ENCODE measurements around the gene STARD8. TPM values are rescaled to one million over a fixed set of nuclear protein-coding genes. Genes with fewer than 3 reads are reported as not detected.

The STARD8 gene
- polyA plus RNA-seq, 2 of the 4 experiments (the other 2 are of a cell fraction): 1.6 to 1.7 TPM

- CTCF ChIA-PET: no interaction called here
- ATAC-seq (no peak), DNase-seq (ENCODE audit: low read depth in 1 of 2, low spot score in 1 of 2) (no peak), FAIRE-seq (no peak)
- H3K4me3 ChIP-seq: no peak overlapping the region
- 62% methylated on average over 3 of the region's 4 CpGs for WGBS (ENCODE audit: missing lambda C conversion rate)
- H3K4me1 ChIP-seq: no peaks in the 10 kb centered on the region
- H3K9me3 ChIP-seq: no peaks in the 10 kb centered on the region
- no peak for TF ChIP-seq NR3C1 (IDR thresholded peaks at IDR 0.05)
- TF ChIP-seq TP53 (CRISPR knock-in tag; IDR thresholded peaks at IDR 0.05): no peak
- POLR2A ChIA-PET: no interaction called here
- H3K4me2 ChIP-seq: no peak overlapping the region
- H3K27ac ChIP-seq: no peak overlapping the region
Observed at GRCh38 chrX:68757331-68757730, 109.9 kb downstream of the STARD8 start.

GRCh38 chrX:68757731-68758130, 110.3 kb downstream of the STARD8 start:
- H3K9me3 ChIP-seq: no peaks in the 10 kb centered on the region
- no peak overlapping the region for H3K4me2 ChIP-seq
- ChIA-PET POLR2A (no interaction called here), CTCF (no interaction called here)
- DNase-seq (ENCODE audit: low read depth in 1 of 2, low spot score in 1 of 2): no peak
- no peak for ATAC-seq
- H3K4me3 ChIP-seq: no peak overlapping the region
- FAIRE-seq: no peak
- no peaks in the 10 kb centered on the region for H3K4me1 ChIP-seq
- H3K27ac ChIP-seq: no peak overlapping the region
- 0% methylated on average over 2 of the region's 2 CpGs for WGBS (ENCODE audit: missing lambda C conversion rate)
- TF ChIP-seq MYC (IDR thresholded peaks at IDR 0.05; ENCODE audit: borderline replicate concordance, low read length): no peak
- no peak for TF ChIP-seq EP300 (IDR thresholded peaks at IDR 0.05)
- no peak for TF ChIP-seq CTCF (IDR thresholded peaks at IDR 0.05)
- no peak for TF ChIP-seq MAZ (IDR thresholded peaks at IDR 0.05; ENCODE audit: borderline replicate concordance, low read depth, low read length)
- TF ChIP-seq RNF2 (IDR thresholded peaks at IDR 0.05; ENCODE audit: borderline replicate concordance, low read depth): no peak
- TF ChIP-seq BCL3 (IDR thresholded peaks at IDR 0.05): no peak
- TF ChIP-seq POLR2A (IDR thresholded peaks at IDR 0.05; ENCODE audit: low read length): no peak
- no peak for TF ChIP-seq MAFK (IDR thresholded peaks at IDR 0.05; ENCODE audit: partially characterized antibody)
- no peak for TF ChIP-seq NR3C1 (IDR thresholded peaks at IDR 0.05)
- no peak for TF ChIP-seq HOXB5 (CRISPR knock-in tag; IDR thresholded peaks at IDR 0.05)

GRCh38 chrX:68758671-68759070, 111.2 kb downstream of the STARD8 start:
- no peak for TF ChIP-seq HEYL (CRISPR knock-in tag; IDR thresholded peaks at IDR 0.05)
- TF ChIP-seq BCL3 (IDR thresholded peaks at IDR 0.05): no peak
- no peak for TF ChIP-seq ZSCAN20 (CRISPR knock-in tag; IDR thresholded peaks at IDR 0.05)
- no peak for TF ChIP-seq PBX3 (IDR thresholded peaks at IDR 0.05)
- no peak for TF ChIP-seq CHD4 (IDR thresholded peaks at IDR 0.05; ENCODE audit: borderline replicate concordance)
- TF ChIP-seq TFCP2L1 (CRISPR knock-in tag; IDR thresholded peaks at IDR 0.05): no peak
- no peak for TF ChIP-seq CEBPB (IDR thresholded peaks at IDR 0.05)
- TF ChIP-seq FOSL2 (IDR thresholded peaks at IDR 0.05): no peak
- TF ChIP-seq FOSL2 (CRISPR knock-in tag; IDR thresholded peaks at IDR 0.05): no peak
- no peak for TF ChIP-seq KDM1A (IDR thresholded peaks at IDR 0.05; ENCODE audit: low read depth)
- TF ChIP-seq MAZ (IDR thresholded peaks at IDR 0.05; ENCODE audit: borderline replicate concordance, low read depth, low read length): no peak
- no peak for TF ChIP-seq REST (IDR thresholded peaks at IDR 0.05)
- TF ChIP-seq KDM5A (IDR thresholded peaks at IDR 0.05): no peak
- TF ChIP-seq POLR2AphosphoS2 (conservative IDR thresholded peaks at IDR 0.05; ENCODE audit: low read length): no peak
- ChIA-PET CTCF (no interaction called here), POLR2A (no interaction called here)
- H3K4me1 ChIP-seq: no peaks in the 10 kb centered on the region
- no peak overlapping the region for H3K4me2 ChIP-seq
- 38% methylated on average over 2 of the region's 2 CpGs for WGBS (ENCODE audit: missing lambda C conversion rate)
- no peak overlapping the region for H3K27ac ChIP-seq
- FAIRE-seq: no peak
- no peak for ATAC-seq
- H3K4me3 ChIP-seq: no peak overlapping the region
- no peak for DNase-seq (ENCODE audit: low read depth in 1 of 2, low spot score in 1 of 2)
- no peaks in the 10 kb centered on the region for H3K9me3 ChIP-seq

All from A549 (cell line).